ENCODE results near the gene DEAF1.
"Not testable (repeated sequence)": the region's sequence is repeated elsewhere in the genome, so short reads cannot be mapped to it uniquely, and the experiment has no call there.

The DEAF1 gene

DNA sequence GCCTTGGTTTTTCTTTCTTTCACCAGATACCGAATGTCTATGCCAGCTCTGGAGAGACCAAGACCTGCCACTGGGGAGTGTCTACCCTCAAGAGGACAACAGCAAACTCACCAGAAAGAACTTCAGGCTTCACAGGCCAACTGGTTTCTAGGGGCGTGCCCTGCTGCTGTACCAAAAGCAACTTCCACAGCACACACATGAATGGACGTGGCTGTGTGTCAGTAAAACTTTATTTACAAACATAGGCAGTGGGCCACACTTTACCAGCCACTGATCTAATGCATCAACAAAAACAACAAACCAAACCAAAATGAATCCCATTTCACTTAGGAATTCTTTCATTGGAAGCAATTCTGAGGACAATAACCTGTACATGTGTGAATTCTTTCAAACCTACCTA, 16.7 kb downstream of the DEAF1 start:
- DNase-seq, result no peak

DNA sequence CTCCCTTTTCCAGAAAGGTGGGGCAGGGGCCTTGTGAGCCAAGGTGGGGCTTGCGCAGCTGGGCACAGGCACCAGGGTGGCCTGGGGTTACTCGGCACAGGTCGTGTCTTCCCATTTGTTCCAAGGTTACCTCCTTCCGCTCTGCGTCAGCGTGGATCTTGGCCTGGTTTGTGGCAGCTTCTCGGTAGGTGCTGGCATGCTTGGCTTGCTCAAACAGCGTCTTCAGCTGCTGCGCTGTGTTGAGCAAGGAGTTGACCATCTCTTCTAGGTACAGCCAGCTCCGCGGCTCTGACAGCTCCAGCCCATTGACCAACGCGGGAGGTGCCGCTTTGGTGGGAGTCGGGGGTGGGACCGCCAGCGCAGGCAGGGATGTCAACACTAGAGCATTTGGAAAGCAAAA, 20.6 kb downstream of the DEAF1 start:
- DNase-seq, result no peak

DNA sequence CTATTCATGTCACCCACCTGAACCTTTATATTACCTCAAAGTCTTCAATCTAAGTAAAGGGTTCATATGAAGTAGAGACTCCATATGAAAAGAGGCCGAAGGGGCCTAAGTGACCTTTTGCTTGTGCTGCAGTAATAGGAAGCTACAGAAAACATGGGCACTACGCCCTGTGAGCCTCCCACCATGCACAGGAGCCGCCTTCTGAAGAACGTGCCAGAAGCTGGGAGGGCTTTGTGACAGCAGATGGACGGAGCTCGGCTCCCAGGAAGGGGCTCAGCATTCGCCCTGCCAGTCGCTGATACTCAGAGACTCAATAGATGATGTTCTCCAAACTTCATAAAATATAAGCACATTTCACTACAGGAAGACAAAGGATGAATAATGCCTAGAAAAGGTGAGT, 21.2 kb downstream of the DEAF1 start:
- DNase-seq, result no peak

DNA sequence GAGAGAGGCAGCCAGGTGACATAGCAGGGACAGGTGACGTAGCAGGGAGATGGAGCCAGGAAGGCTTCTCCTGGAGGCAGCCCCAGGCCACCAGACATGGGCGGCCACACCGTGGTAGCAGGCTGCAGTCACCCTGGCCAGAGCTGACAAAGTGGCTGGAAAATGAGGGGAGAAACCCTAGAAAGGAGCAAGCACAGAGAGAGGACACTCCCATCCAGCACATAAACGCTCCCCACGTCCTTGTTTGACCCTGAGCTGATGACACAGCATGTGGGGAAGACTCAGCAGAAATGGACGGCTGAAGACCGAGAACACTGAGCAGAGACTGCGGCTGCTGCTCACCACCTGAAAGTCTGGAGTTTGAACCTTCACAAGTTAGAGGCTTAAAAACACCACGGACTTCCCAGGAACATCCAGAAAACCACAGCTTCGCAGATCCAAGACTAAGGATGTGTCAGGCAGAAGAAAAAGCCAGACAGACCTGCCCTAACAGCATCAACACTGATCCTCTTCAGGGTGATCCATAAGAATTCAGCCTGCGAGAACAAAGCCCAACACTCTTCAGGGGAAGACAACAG, 29.2 kb downstream of the DEAF1 start:
- DNase-seq, result no peak

DNA sequence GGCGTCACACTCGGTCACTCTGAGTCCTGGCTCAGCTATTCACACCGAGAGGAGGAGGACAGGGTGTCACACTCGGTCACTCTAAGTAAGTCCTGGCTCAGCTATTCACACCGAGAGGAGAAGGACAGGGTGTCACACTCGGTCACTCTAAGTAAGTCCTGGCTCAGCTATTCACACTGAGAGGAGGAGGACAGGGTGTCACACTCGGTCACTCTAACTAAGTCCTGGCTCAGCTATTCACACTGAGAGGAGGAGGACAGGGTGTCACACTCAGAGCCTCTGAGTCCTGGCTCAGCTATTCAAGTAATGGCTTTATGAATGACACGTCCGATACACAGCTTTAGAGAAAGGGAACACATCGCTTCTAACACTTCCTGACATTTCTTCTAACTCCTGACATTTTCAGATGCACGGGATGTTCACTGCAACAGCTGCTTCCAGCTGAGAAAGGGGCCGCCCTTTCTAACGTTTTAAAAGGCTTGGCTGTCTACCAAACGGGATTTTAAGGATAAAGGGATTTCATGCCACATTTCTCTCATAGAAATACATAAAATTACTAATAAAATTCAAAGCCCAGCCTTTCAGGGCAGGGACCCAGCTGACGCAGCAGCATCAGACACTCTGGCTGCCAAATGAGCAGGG, 29.8 kb downstream of the DEAF1 start:
- DNase-seq, result no peak

DNA sequence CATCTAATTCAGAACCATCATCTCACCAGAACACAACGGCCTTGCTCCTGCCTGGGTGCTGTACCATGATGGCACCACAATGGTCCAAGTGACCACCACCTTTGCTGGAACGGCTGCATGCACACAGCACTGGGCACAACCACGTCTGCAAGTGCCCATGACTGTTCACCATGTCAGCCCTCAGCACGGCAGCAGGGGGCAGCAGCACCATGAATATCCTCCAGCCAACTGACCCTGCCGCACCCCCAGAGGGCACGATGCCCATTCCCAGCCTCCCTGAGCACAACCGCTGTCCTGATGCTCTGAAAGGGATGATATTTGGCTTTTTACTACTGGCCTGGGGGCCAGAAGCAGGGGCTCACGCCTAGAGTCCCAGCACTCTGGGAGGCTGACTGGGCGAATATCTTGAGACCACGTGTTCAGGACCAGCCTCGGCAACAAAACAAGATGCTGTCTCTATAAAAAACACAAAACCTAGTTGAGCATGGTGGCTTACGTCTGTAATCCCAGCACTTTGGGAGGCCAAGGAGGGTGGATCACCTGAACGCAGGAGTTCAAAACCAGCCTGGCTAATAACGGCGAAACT, 32.2 kb downstream of the DEAF1 start:
- peak; percentile 34 for DNase-seq

DNA sequence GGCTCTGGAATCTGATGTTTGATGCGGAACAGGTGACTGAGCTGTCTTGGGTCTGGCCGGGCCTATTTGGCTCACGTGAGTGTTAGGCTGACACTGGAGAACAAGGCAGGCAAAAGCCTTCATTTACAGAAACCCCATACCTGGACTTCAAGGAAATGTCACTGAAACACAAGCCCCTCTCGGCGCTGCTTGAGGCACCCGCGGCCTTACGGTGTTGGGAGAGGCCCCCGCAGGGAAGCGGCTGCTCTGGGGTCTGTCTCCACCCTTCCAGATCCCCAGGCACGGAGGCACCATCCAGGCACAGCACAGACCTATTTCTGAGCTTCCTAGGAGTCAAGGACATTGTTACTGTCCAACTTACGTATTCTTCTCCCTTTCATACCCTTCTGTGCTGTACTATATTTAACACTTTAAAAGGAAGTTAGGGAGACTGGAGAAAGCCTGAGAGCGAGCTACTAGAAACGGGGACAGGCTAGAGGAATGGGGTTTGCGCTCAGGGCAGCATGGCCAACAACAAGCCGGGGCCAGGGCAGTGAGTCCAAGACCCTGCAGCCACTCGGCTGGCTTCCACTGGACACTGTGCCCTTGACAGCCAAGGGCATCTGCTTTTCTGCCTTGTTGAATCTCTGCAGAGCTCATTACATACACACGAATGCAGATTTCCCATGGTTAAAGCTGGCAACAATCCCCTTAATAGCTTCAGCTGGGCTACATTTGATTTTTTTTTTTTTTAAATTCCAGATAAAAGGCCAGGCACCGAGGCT, 34.2 kb downstream of the DEAF1 start:
- DNase-seq, result no peak

DNA sequence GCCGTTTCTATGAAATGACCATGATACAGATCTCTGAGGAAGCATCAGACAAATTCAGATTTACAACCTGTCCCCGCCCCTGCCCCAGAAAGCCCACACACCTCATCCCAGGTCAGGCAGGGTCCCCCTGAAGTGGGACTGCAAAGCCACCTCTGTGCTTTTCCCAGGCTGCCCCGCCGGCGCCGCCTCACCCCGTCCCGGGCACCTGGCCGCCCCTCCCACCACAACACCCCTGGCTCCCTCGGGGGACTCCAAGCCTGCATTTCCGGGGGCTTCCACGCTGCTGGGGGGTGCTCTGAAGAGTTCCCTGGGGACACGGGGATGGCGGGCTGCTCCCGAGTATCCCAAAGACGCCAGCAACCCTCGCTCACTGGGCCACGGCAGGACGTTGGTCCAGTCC, 34.7 kb downstream of the DEAF1 start:
- no peak for DNase-seq

DNA sequence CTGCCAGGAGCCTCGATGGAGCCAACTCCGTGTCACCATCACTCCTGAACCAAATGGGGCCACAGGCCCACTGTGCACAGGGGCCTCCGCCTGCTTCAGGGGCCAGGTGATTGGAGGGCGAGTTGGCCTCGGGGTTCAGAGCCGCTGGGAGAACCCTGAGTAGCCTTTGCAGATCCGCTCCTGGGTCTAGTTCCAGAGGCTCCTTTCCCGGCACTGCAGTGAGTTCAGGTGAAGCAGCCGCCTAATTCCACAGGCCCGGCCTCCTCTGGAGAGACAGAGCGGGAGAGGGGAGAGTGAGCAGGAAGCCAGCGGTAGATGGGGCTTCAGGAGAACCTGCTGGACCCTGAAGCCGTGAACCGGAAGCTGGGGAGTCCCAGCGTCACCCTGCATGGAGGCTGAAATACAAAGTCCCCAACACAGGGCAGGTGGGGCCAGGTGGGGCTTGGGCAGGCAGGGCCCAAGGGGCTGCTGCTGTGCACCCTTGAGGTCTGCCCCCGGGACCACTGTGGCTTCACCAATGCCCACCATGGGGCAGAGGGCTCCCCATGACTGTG, 35.4 kb downstream of the DEAF1 start:
- no peak for DNase-seq

DNA sequence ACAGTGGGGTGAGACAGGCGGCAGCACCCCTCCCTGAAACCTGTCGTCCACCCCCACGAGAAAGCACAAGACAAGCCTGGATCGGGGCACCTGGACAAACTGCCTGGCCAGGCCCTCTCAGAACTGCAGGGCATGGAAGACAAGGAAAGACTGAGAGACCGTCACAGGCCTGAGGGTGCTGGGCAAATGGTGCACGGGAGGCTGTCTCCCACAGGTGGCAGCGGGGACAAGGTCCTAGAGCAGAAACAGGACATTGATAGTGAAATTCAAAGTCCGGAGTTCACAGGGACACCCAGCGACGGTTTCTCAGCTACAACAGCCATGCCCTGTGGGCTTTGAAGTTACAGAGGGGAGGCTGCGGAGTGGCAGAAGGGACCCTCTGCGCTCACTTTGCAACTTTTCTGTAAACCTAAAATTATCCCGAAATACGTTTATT, 37.3 kb downstream of the DEAF1 start:
- DNase-seq, result no peak

DNA sequence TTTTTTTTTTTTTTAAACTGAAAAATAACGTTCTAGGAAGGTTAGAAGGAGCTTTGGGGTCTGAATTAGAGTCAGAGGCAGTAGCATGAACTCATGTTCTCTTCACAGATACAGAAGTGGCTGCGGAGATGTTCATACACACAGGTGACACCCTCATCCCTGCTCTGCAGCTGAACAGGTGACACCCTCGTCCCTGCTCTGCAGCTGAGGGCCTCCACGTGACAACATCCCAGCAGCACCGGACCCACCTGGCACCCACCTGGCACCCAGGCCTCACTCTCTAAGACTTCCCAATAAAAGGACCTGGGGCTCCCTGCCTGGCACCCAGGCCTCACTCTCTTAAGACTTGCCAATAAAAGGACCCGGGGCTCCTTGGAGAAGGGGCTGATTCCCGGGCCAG, 38.2 kb downstream of the DEAF1 start:
- DNase-seq, result no peak

DNA sequence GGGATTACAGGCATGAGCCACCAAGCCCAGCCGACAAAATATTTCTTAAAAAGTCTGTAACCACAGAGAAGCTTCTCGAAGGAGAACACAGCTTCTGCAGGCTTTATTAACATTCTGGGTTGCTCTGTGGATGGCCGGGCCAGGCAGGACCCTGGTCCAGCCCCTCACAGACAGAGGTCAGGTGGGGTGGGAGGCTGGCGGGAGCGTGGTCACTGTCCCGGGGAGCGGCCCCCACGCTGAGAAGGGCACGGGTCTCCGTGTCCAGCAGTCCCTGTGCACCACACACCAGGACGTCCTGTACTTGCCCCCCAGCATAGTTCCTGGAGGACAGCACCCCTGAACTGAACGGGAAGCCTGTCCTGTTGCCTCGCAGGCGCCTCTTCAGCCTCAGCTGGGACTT, 38.6 kb downstream of the DEAF1 start:
- no peak for DNase-seq

DNA sequence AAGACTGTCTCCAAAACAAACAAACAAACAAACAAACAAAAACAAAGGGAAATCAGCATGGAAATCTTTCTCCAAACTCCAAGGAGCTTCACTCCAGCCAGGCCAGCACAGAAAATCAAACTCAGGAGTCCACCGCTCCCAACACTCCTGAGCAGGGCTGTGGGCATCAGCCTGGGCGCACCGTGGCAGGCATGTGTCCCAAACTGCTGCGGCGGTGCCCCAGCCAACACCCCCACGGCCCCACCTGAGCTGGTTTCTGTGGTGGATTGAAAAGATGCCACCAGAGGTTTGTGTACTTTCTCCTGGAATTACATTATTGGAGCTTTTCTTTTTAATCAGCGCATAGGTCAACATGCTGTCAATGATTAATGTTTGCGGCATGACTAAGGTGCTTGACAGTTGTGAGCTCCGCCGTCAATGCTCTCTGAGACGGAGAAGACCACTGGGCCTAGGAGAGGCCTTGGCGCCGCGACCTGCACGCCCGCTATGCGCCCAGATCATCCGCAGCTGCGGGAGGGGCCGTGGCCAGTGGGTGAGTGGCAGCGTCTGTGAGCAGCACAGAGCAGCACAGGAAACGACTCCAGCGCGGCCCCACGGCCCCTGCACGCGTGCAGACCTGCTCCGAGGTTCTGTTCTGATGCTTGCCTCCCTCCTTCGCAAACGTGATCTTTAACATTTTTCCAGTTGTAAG, 39.8 kb downstream of the DEAF1 start:
- no peak for DNase-seq

DNA sequence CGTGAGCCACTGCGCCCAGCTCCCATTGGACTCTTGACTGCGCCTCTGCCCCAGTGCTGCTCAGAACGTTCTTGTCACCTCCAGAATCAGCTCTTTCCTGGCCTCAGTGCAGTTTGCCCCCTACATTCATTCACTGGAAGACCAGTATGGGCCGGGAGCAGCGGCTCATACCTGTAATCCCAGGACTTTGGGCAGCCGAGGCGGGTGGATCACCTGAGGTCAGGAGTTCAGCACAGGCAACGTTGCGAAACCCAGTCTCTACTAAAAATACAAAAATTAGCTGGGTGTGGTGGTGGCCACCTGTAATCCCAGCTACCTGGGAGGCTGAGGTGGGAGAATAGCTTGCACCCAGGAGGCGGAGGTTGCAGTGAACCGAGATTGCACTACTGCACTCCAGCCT, 40.6 kb downstream of the DEAF1 start:
- DNase-seq, result not testable (repeated sequence)

DNA sequence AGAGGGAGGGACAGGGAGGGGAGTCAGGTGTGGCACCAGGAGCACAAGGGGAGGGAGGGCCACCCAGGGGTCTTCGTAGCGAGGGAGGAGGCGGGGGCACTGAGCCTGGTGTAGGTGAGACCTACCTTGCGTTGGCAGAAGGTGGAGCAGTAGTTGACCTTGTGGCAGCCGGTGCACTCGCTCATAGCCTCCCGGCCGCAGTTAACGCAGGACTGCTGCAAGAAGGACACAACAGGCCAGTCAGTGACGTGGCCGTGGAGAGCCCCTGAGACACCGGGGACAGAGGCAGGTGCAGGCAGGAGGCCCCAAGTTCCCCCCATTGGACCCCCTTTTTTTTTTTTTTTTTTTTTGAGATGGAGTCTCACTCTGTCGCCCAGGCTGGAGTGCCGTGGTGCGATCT, 41.2 kb downstream of the DEAF1 start:
- no peak for DNase-seq

DNA sequence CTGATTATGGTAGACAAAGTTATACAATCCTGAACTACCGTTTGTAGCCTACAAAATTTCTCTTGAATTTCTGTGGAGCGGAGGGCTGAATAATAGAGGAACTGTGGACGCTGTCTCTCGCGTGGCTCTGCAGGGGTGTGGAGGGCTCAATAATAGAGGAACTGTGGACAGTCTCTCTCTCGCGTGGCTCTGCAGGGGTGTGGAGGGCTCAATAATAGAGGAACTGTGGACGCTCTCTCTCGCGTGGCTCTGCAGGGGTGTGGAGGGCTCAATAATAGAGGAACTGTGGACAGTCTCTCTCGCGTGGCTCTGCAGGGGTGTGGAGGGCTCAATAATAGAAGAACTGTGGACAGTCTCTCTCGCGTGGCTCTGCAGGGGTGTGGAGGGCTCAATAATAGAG, 41.9 kb downstream of the DEAF1 start:
- not testable (repeated sequence) for DNase-seq

DNA sequence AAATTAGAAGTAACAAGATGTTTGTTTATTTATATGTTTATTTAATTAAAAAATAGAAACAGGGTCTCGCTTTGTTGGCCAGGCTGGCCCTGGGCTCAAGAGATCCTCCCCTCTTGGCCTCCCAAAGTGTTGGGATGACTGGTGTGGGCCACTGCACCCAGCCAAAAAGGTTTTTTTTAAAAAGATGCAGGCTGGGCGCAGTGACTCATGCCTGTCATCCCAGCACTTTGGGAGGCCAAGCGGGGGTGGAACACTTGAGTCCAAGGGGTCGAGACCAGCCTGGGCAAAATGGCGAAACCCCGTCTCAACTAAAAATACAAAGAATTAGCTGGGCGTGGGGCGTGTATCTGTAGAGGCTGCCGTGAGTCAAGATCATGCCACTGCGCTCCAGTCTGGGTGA, 44.5 kb downstream of the DEAF1 start:
- DNase-seq, result no peak

DNA sequence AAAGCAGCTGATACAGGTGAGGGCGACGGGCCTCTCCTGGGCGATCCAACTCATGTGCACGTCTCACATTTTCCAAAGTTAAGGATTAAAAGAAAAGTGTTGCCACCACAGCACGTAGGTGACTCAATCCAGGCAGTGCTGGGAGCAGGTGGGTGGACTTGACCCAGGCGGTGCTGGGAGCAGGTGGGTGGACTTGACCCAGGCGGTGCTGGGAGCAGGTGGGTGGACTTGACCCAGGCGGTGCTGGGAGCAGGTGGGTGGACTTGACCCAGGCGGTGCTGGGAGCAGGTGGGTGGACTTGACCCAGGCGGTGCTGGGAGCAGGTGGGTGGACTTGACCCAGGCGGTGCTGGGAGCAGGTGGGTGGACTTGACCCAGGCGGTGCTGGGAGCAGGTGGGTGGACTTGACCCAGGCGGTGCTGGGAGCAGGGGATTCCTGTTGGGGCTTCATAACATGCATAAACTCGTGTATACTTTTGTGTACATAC, 47.3 kb downstream of the DEAF1 start:
- not testable (repeated sequence) for DNase-seq

DNA sequence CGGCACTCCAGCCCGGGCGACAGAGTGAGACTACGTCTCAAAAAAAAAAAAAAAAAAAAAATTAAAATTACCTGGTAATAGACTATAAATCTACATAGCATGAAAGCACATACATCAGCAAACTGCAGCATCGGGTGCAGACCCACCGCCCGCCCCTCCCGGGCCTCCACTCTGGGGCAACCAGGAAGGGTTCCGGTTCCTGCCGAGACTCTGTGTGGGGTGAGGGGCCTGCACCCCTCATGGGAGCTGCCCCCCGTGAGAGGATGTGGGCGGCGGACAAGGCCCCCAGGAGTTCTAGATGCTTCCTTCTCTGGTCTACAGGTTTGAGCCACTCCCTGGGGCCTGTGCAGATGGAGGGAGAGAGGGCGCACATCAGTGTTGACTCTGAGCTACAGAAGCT, 48.8 kb downstream of the DEAF1 start:
- DNase-seq, result no peak

DNA sequence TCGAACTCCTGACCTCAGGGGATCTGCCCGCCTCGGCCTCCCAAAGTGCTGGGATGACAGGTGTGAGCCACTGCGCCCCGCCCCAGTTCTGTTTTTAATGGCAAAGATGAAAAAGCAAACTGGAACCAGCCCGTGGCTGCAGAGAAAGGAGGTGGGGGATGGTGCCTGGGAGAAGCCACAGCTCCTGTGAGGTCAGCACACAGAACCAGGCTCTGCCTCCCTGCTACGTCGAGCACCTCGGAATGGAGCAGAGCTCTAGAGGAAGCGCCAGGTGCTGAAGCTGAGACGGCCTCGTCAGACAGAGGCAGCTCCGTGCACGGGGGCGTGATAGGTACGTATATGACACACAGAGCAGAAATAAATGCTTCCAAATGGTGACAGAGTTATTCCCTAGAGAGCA, 49.5 kb downstream of the DEAF1 start:
- DNase-seq, result no peak

DNA sequence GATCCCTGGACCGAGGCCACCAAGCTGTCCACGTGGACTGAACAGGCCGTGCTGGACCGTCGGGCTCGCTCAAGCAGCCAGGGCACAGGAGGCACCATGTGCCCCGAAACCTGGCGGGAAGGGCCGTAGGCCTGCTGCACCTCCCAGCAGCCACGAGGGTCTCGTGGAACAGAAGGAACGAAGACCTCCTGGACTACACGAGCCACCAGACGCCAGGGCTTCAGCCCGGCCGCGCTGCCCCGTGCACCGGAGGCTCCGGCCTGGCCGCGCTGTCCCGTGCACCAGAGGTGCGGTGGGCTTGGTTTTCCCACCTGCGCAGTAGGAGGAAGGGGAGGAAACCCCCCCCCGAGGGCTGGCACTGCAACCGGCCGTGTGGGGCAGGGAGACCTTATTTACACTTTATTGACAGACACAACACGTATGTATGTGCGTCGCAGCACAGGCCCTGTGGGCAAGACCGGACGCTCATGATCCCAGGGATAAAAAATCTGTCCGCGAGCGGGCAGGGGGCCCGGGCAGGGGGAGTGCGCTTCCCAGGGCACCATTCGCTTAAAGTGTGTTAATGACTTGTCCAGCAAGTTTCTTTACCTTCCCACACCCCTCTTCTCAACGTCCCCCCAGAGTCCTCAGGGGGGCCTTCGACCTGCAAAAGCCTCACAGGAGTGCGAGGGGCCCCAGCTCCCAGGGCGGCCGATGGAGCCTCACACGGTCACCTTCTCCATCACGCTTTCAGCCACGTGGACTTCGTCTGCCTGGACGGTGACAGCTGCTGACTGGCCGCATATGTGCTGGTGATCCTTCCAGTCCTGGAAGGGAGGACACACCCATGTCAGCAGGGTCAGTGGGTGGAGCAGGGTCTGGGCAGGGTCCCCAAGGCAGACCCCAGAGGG, 50.9 kb downstream of the DEAF1 start:
- no peak for DNase-seq

DNA sequence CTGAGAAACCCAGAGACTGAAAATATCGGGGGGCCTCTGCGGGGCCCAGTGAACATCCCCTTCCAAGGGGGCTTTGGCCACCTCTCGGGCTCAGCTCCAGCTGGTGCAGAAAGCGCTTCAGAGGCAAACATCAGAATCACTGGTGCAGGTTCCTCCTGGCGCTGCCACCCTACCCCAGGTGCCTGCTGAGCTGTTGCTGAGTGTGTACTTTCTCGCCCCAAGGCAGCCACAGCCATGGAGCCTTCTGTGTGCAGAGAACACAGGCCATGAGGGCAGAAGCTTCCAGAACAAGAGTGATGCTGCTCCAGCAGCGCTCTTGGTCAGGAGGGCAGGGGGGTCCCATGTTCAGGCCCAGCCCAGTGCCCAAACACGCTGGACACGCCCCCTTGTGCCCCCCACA, 51.7 kb downstream of the DEAF1 start:
- DNase-seq, result no peak

Measured in stimulated activated CD4-positive, alpha-beta T cell treated with anti-CD3 and anti-CD28 coated beads, Interleukin-4, amount 100 ng/mL, for 24 hours (primary cell).